ENCODE data around the gene ZMAT5.

ZMAT5 gene

GRCh38 chr22:29689206-29689879, 77.5 kb downstream of the ZMAT5 start:
- H3K36me3 ChIP-seq (replicated peaks): peaks cover 36% of the 10 kb centered on the region
- no peaks in the 10 kb centered on the region for H3K27me3 ChIP-seq (replicated peaks)
- H3K4me3 ChIP-seq (ENCODE audit: low read depth, low read length): no peak overlapping the region
- TF ChIP-seq CTCF (IDR thresholded peaks at IDR 0.05; ENCODE audit: low read depth, low read length, missing control alignments): no peak
- no peak for DNase-seq
- no peak overlapping the region for H3K27ac ChIP-seq
- in situ Hi-C loops (cut with HindIII; ENCODE audit: low pct_ligation_motif_present, low sequenced_read_pairs): no loop called here

- in situ Hi-C loops (cut with HindIII; ENCODE audit: low pct_ligation_motif_present, low sequenced_read_pairs): no loop called here
- Histone ChIP-seq H3K27me3 (replicated peaks) (no peaks in the 10 kb centered on the region), H3K4me3 (ENCODE audit: low read depth, low read length) (no peak overlapping the region), H3K27ac (no peak overlapping the region), H3K36me3 (replicated peaks) (peaks cover 57% of the 10 kb centered on the region)
- no peak for TF ChIP-seq CTCF (IDR thresholded peaks at IDR 0.05; ENCODE audit: low read depth, low read length, missing control alignments)
- DNase-seq: no peak
These were observed 82.6 kb downstream of the ZMAT5 start for GRCh38 chr22:29684244-29684643.

- no peak for DNase-seq
- no peak for TF ChIP-seq CTCF (IDR thresholded peaks at IDR 0.05; ENCODE audit: low read depth, low read length, missing control alignments)
- Histone ChIP-seq H3K36me3 (replicated peaks) (peaks cover 64% of the 10 kb centered on the region), H3K4me3 (ENCODE audit: low read depth, low read length) (no peak overlapping the region), H3K27ac (no peak overlapping the region), H3K27me3 (replicated peaks) (no peaks in the 10 kb centered on the region)
- in situ Hi-C loops (cut with HindIII; ENCODE audit: low pct_ligation_motif_present, low sequenced_read_pairs): no loop called here
These were observed 83.3 kb downstream of the ZMAT5 start for GRCh38 chr22:29683536-29683935.

All from brain microvascular endothelial cell (primary cell).